Vagina (tissue), 2 donors: Measurements from ENCODE around the gene PATL1.

Experiments used
- CTCF ChIP-seq, 3 experiments: fragments of 450-650 bp in 2 of 3; fragments of 200-600 bp in 1 of 3; sonication (generic) in 1 of 3; IDR thresholded peaks; one replicate each; pipeline ENCODE4 v1.5.1; 2017 to 2019; ENCODE audit warnings: antibody characterized with exemption in 3 of 3, mild to moderate bottlenecking in 2 of 3, moderate library complexity in 2 of 3
- POLR2AphosphoS5 ChIP-seq, 2 donors: sonication (generic); formaldehyde crosslinking; IDR thresholded peaks; one replicate each; pipeline ENCODE4 v1.9.0; 2017; ENCODE audit warnings: antibody characterized with exemption in 2 of 2, mild to moderate bottlenecking in 2 of 2, low read depth in 1 of 2; ENCODE audit not compliant: insufficient read depth in 1 of 2

- TF ChIP-seq POLR2AphosphoS5 (IDR thresholded peaks at IDR 0.05; ENCODE audit: insufficient read depth in 1 of 2, low read depth in 1 of 2) (no peak), CTCF (IDR thresholded peaks at IDR 0.05) (no peak)
Observed at GRCh38 chr11:59644528-59644927, 24.3 kb downstream of the PATL1 start.
